Cardiac muscle cell (in vitro differentiated cells and primary cell): Measurements from ENCODE around the gene TMEM232. TPM values are rescaled to one million over a fixed set of nuclear protein-coding genes. Genes with fewer than 3 reads are reported as not detected.

Experiments
- DNase-seq, 2 donors: peaks; one replicate each; pipeline versions ENCODE4 v3.0.0 to v3.0.0-alpha.2; 2010 to 2017; ENCODE audit warnings: low read depth in 1 of 2, low spot score in 1 of 2
- H3K27ac ChIP-seq: fragments of 200-600 bp; sonication (generic); 2 replicates; pipeline ENCODE4 v1.5.1; 2016
- H3K27me3 ChIP-seq: fragments of 200-600 bp; sonication (generic); 2 replicates; pipeline ENCODE4 v1.6.0; 2016; ENCODE audit warnings: control low read depth
- H3K36me3 ChIP-seq: fragments of 200-600 bp; sonication (generic); 2 replicates; pipeline ENCODE4 v1.5.1; 2016; ENCODE audit warnings: control low read depth
- H3K4me1 ChIP-seq: fragments of 200-600 bp; sonication (generic); 2 replicates; pipeline ENCODE4 v1.8.1; 2017; ENCODE audit warnings: low read depth, mild to moderate bottlenecking, mixed run types
- H3K4me3 ChIP-seq: fragments of 200-600 bp; sonication (generic); 2 replicates; pipeline ENCODE4 v1.5.1; 2016; ENCODE audit warnings: mild to moderate bottlenecking
- H3K9me3 ChIP-seq: fragments of 200-600 bp; sonication (generic); 2 replicates; pipeline ENCODE4 v1.5.1; 2017; ENCODE audit warnings: low read depth, mild to moderate bottlenecking, control low read depth
- CTCF ChIP-seq: IDR thresholded peaks from 2 replicates; pipeline ENCODE4 v1.5.1; 2012; ENCODE audit warnings: low read depth, mild to moderate bottlenecking, low read length
- polyA plus RNA-seq: library from polyadenylated mRNA; unstranded; fragments of >200 nt; fragmentation: Nextera tagmentation; extraction: Ambion mirVana; gene quantifications from 2 replicates; pipeline ENCODE4 v1.2.1, GENCODE V29; 2016
- total RNA-seq: library from RNA; depleted of rRNA; stranded (reverse); fragments of >200 nt; gene quantifications from 2 replicates; pipeline ENCODE4 v1.2.3, GENCODE V29; 2016

The TMEM232 gene
- total and polyA plus RNA-seq, 2 experiments from 2014 or later, result 2.5 to 7.0 TPM

- no peaks in the 10 kb centered on the region for H3K27me3 ChIP-seq
- H3K9me3 ChIP-seq, result no peaks in the 10 kb centered on the region
- H3K36me3 ChIP-seq, result no peaks in the 10 kb centered on the region
- peak in 1 of 2 donors; percentile 10 for DNase-seq
- H3K4me1 ChIP-seq, result no peaks in the 10 kb centered on the region
- H3K27ac ChIP-seq, result no peak overlapping the region
- no peak for TF ChIP-seq CTCF
- H3K4me3 ChIP-seq, result peak overlapping the region; percentile 44
Measured at GRCh38 chr5:110727025-110727314, 499 bp upstream of the TMEM232 start.

- no peak overlapping the region for H3K4me3 ChIP-seq
- TF ChIP-seq CTCF, result no peak
- no peak overlapping the region for H3K27ac ChIP-seq
- H3K9me3 ChIP-seq, result no peaks in the 10 kb centered on the region
- H3K36me3 ChIP-seq, result no peaks in the 10 kb centered on the region
- H3K27me3 ChIP-seq, result no peaks in the 10 kb centered on the region
- no peak for DNase-seq
- H3K4me1 ChIP-seq, result peaks cover 7% of the 10 kb centered on the region
Measured at GRCh38 chr5:110718311-110718710, 8.2 kb downstream of the TMEM232 start.

- Histone ChIP-seq H3K4me1 (peaks cover 7% of the 10 kb centered on the region), H3K4me3 (no peak overlapping the region), H3K36me3 (no peaks in the 10 kb centered on the region), H3K9me3 (no peaks in the 10 kb centered on the region), H3K27me3 (no peaks in the 10 kb centered on the region), H3K27ac (no peak overlapping the region)
- no peak for DNase-seq
- no peak for TF ChIP-seq CTCF
Measured at GRCh38 chr5:110716247-110717245, 9.9 kb downstream of the TMEM232 start.

GRCh38 chr5:110707260-110707844 lies 19.1 kb downstream of the TMEM232 start:
- DNase-seq, result no peak
- no peak overlapping the region for H3K4me3 ChIP-seq
- no peak for TF ChIP-seq CTCF
- H3K4me1 ChIP-seq, result no peaks in the 10 kb centered on the region
- no peaks in the 10 kb centered on the region for H3K36me3 ChIP-seq
- no peak overlapping the region for H3K27ac ChIP-seq
- H3K27me3 ChIP-seq, result peaks cover 8% of the 10 kb centered on the region
- H3K9me3 ChIP-seq, result no peaks in the 10 kb centered on the region

- H3K4me1 ChIP-seq, result no peaks in the 10 kb centered on the region
- peaks cover 8% of the 10 kb centered on the region for H3K27me3 ChIP-seq
- H3K4me3 ChIP-seq, result no peak overlapping the region
- DNase-seq, result no peak
- no peak overlapping the region for H3K27ac ChIP-seq
- H3K36me3 ChIP-seq, result no peaks in the 10 kb centered on the region
- TF ChIP-seq CTCF, result no peak
- H3K9me3 ChIP-seq, result no peaks in the 10 kb centered on the region
Measured at GRCh38 chr5:110705349-110705748, 21.1 kb downstream of the TMEM232 start.
